Loucy (cell line): ENCODE results near the gene TGFB1I1.

Experiments
- H2AFZ ChIP-seq: fragments of 200-600 bp; sonication (generic); 2 replicates; pipeline ENCODE4 v1.6.0; 2016; ENCODE audit warnings: antibody characterized with exemption, mild to moderate bottlenecking, low read length, moderate library complexity
- H3F3A ChIP-seq: fragments of 200-600 bp; 2 replicates; pipeline ENCODE4 v1.6.0; 2016; ENCODE audit warnings: antibody characterized with exemption, low read depth, mild to moderate bottlenecking
- H3K27me3 ChIP-seq: fragments of 200-600 bp; sonication (generic); 2 replicates; pipeline ENCODE4 v1.6.1; 2014; ENCODE audit warnings: low read length, mild to moderate bottlenecking; ENCODE audit not compliant: insufficient read depth, poor library complexity, severe bottlenecking
- H3K36me3 ChIP-seq: fragments of 200-600 bp; sonication (generic); 2 replicates; pipeline ENCODE4 v1.6.1; 2016; ENCODE audit warnings: low read length; ENCODE audit not compliant: insufficient read depth
- H3K4me1 ChIP-seq: fragments of 200-600 bp; sonication (generic); 2 replicates; pipeline ENCODE4 v1.5.1; 2014; ENCODE audit warnings: low read length, mild to moderate bottlenecking; ENCODE audit not compliant: insufficient read depth, poor library complexity, severe bottlenecking
- H3K4me2 ChIP-seq: fragments of 200-600 bp; sonication (generic); 2 replicates; pipeline ENCODE4 v1.6.0; 2014; ENCODE audit warnings: antibody characterized with exemption, low read length, low read depth, mild to moderate bottlenecking; ENCODE audit not compliant: poor library complexity, severe bottlenecking
- H3K4me3 ChIP-seq: fragments of 200-600 bp; sonication (generic); 2 replicates; pipeline ENCODE4 v1.5.1; 2014; ENCODE audit warnings: low read length, mild to moderate bottlenecking, mixed read lengths; ENCODE audit not compliant: poor library complexity, severe bottlenecking
- H3K79me2 ChIP-seq: fragments of 200-600 bp; sonication (generic); 2 replicates; pipeline ENCODE4 v1.6.1; 2014; ENCODE audit warnings: low read length; ENCODE audit not compliant: insufficient read depth
- H3K9ac ChIP-seq: fragments of 200-600 bp; sonication (generic); 2 replicates; pipeline ENCODE4 v1.6.0; 2014; ENCODE audit warnings: mild to moderate bottlenecking, low read depth, low read length, moderate library complexity; ENCODE audit not compliant: poor library complexity, severe bottlenecking
- H3K9me2 ChIP-seq: fragments of 200-600 bp; sonication (generic); replicated peaks from 2 replicates; pipeline ENCODE4 v1.6.1; 2016; ENCODE audit warnings: low read depth, low read length, mixed read lengths
- H3K9me3 ChIP-seq: fragments of 200-600 bp; sonication (generic); 2 replicates; pipeline ENCODE4 v1.6.1; 2014; ENCODE audit warnings: mild to moderate bottlenecking, antibody characterized with exemption, low read length, low read depth; ENCODE audit not compliant: insufficient read depth
- H4K20me1 ChIP-seq: fragments of 200-600 bp; sonication (generic); 2 replicates; pipeline ENCODE4 v1.6.0; 2014; ENCODE audit warnings: antibody characterized with exemption, low read length, mild to moderate bottlenecking; ENCODE audit not compliant: insufficient read depth, poor library complexity, severe bottlenecking
- EZH2phosphoT487 ChIP-seq: fragments of 200-600 bp; IDR thresholded peaks from 2 replicates; pipeline ENCODE4 v1.6.1; 2018; ENCODE audit warnings: antibody characterized with exemption, mild to moderate bottlenecking, moderate library complexity, borderline replicate concordance
- TF ChIP-seq, protein P1 (sequence below): fragments of 200-600 bp; sonication (generic); conservative IDR thresholded peaks from 2 replicates; pipeline ENCODE4 v1.5.1; 2014; ENCODE audit warnings: mild to moderate bottlenecking, antibody characterized with exemption, low read length

Gene TGFB1I1

DNA sequence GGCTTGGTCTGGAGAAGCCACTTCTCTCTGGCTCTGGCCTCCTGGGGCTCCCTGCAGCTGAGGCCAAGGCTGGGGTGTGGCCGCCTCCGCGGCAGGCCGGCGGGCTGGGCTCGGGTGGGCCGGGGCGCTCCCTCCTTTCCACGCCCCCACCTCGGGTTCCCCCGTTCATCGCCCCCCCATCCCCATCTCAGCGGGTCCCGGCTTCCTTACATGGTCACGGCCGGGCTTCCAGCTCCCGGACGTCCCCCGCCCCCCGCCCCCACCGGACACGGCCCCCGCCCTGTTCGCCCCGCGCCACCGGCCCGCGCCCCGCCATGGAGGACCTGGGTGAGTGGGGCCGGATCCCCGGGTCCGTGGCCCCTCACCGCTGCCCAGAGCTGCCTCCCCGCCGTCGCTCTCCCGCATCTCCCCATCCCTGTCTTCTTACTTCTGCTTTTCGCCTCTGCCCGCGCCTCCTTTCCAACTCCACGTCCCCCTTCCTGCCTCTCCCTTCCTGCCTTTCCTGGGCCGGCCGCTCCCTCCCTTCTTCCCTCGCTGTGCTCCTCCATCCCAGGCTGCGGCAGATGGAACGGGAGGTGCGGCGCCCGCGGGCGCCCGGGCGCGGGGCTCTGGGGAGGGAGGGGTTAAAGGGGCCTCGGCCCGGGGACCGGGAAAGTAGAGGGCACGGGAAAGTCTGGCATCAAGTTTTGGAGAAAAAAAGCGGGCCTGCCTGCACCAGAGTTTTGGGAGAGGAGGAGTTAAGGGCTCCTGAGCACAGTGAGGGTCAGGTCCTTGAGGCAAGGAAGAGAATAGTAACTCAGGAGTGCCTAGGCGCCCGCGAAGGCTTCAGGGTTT lies at the start of gene TGFB1I1:
Gene TGFB1I1, plus strand, starts transcription at position 278 of the 834 bp plus-strand sequence. Its CDS starts 37 bp downstream, at position 315.
- no peak for TF ChIP-seq EZH2phosphoT487
- TF ChIP-seq, protein P1, sequence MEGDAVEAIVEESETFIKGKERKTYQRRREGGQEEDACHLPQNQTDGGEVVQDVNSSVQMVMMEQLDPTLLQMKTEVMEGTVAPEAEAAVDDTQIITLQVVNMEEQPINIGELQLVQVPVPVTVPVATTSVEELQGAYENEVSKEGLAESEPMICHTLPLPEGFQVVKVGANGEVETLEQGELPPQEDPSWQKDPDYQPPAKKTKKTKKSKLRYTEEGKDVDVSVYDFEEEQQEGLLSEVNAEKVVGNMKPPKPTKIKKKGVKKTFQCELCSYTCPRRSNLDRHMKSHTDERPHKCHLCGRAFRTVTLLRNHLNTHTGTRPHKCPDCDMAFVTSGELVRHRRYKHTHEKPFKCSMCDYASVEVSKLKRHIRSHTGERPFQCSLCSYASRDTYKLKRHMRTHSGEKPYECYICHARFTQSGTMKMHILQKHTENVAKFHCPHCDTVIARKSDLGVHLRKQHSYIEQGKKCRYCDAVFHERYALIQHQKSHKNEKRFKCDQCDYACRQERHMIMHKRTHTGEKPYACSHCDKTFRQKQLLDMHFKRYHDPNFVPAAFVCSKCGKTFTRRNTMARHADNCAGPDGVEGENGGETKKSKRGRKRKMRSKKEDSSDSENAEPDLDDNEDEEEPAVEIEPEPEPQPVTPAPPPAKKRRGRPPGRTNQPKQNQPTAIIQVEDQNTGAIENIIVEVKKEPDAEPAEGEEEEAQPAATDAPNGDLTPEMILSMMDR: no peak
- Histone ChIP-seq H3K4me2 (no peak within 1 kb of the TSS), H3K4me3 (no peak within 1 kb of the TSS), H3K27me3 (no peaks in the 10 kb centered on the region), H3K9me2 (no peaks in the 10 kb centered on the region), H3K9ac (no peak within 1 kb of the TSS), H3K36me3 (no peaks in the 10 kb centered on the region), H3K4me1 (peaks cover 29% of the 10 kb centered on the region), H3K9me3 (no peaks in the 10 kb centered on the region), H3F3A (no peaks in the 10 kb centered on the region; the same call in 1 of the 2 replicates), H4K20me1 (no peaks in the 10 kb centered on the region), H2AFZ (no peak within 1 kb of the TSS), H3K79me2 (peaks cover 17% of the 10 kb centered on the region; the same call in 1 of the 2 replicates)

DNA sequence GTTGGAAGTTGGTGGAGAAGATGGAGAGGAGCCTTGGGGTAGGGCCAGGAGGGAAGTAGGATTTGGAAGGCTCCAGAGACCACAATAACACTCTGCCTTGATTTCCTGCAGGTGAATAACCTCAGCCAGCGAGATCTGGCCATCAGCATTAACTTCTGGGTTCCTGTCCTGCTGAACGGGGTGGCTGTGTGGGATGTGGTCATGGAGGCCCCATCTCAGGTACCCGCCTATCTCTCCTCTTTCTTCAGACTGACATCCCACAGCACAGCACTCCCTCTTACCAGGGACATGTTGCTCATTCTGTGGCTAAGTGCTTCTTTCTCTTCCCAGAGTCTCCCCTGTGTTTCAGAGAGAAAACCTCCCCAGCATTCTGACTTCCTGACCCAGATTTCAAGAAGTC lies 48.7 kb upstream of the TGFB1I1 start:
- no peak overlapping the region for H2AFZ ChIP-seq

DNA sequence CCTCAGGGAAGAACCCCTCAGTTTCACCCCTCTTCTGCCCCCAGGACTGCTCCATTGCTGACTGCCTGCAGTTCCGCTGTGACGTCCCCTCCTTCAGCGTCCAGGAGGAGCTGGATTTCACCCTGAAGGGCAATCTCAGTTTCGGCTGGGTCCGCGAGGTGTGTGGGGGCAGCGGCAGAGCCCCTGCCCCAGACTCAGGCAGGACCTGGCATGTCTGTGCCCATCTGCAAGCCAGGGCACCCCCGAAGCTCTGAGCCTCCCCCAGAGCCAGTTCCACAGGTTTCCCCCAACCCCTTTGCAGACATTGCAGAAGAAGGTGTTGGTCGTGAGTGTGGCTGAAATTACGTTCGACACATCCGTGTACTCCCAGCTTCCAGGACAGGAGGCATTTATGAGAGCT lies 48.2 kb upstream of the TGFB1I1 start:
- H3K9ac ChIP-seq: no peak overlapping the region
- H3F3A ChIP-seq: peaks cover 3% of the 10 kb centered on the region; the same call in 1 of the 2 replicates
- H3K9me2 ChIP-seq: no peaks in the 10 kb centered on the region
- no peak for TF ChIP-seq EZH2phosphoT487
- TF ChIP-seq, protein P1: no peak
- H3K4me2 ChIP-seq: no peak overlapping the region
- peaks cover 32% of the 10 kb centered on the region for H3K4me1 ChIP-seq
- H4K20me1 ChIP-seq: no peaks in the 10 kb centered on the region
- H3K27me3 ChIP-seq: no peaks in the 10 kb centered on the region
- H3K36me3 ChIP-seq: no peaks in the 10 kb centered on the region
- H3K79me2 ChIP-seq: no peaks in the 10 kb centered on the region
- H3K4me3 ChIP-seq: no peak overlapping the region
- no peak overlapping the region for H2AFZ ChIP-seq
- H3K9me3 ChIP-seq: no peaks in the 10 kb centered on the region

More for the DNA sequence above, 48.7 kb upstream of the TGFB1I1 start:
- Histone ChIP-seq H3K27me3 (no peaks in the 10 kb centered on the region), H3K9me3 (no peaks in the 10 kb centered on the region), H3K9me2 (no peaks in the 10 kb centered on the region), H4K20me1 (no peaks in the 10 kb centered on the region), H3K36me3 (no peaks in the 10 kb centered on the region), H3K79me2 (no peaks in the 10 kb centered on the region), H3K4me3 (no peak overlapping the region), H3K4me1 (peaks cover 32% of the 10 kb centered on the region), H3K9ac (no peak overlapping the region), H3F3A (peaks cover 3% of the 10 kb centered on the region; the same call in 1 of the 2 replicates), H3K4me2 (no peak overlapping the region)
- no peak for TF ChIP-seq EZH2phosphoT487
- TF ChIP-seq, protein P1: no peak
